Immature natural killer cell (primary cell): ENCODE measurements around the gene STK4. TPM values are rescaled to one million over a fixed set of nuclear protein-coding genes. Genes with fewer than 3 reads are reported as not detected.
"Not testable (repeated sequence)": the region's sequence is repeated elsewhere in the genome, so short reads cannot be mapped to it uniquely, and the experiment has no call there.

Experiments used
- DNase-seq, 3 donors: peaks; one replicate each; pipeline ENCODE4 v3.0.0; 2022; ENCODE audit warnings: mixed read lengths in 1 of 3
- H3K27ac Mint-ChIP-seq, 6 donors: one replicate each; pipeline ENCODE4 v1.8.0; 2020; ENCODE audit warnings: mixed read lengths in 6 of 6, mild to moderate bottlenecking in 5 of 6, inconsistent platforms in 4 of 6, moderate library complexity in 3 of 6
- H3K27me3 Mint-ChIP-seq, 3 donors: one replicate each; pipeline ENCODE4 v1.8.0; 2020 to 2021; ENCODE audit warnings: low read depth in 3 of 3, mild to moderate bottlenecking in 3 of 3, mixed read lengths in 3 of 3, moderate library complexity in 3 of 3, inconsistent platforms in 1 of 3
- H3K36me3 Mint-ChIP-seq, 3 donors: one replicate each; pipeline ENCODE4 v1.8.0; 2020; ENCODE audit warnings: mixed read lengths in 3 of 3, inconsistent platforms in 2 of 3, mild to moderate bottlenecking in 2 of 3
- H3K4me1 Mint-ChIP-seq, 2 donors: one replicate each; pipeline ENCODE4 v1.8.0; 2020; ENCODE audit warnings: inconsistent platforms in 2 of 2, mild to moderate bottlenecking in 2 of 2, mixed read lengths in 2 of 2, moderate library complexity in 1 of 2
- H3K4me3 Mint-ChIP-seq, 5 donors: one replicate each; pipeline ENCODE4 v1.8.0; 2020; ENCODE audit warnings: mild to moderate bottlenecking in 5 of 5, mixed read lengths in 5 of 5, inconsistent platforms in 3 of 5, moderate library complexity in 3 of 5
- H3K9me3 Mint-ChIP-seq, 6 donors: one replicate each; pipeline ENCODE4 v1.8.0; 2020; ENCODE audit warnings: mild to moderate bottlenecking in 6 of 6, mixed read lengths in 6 of 6, inconsistent platforms in 4 of 6, moderate library complexity in 3 of 6
- polyA plus RNA-seq, 3 donors: library from polyadenylated mRNA; unstranded; fragments of 300-500 nt; fragmentation: Illumina TruSeq; gene quantifications; one replicate each; pipeline ENCODE4 v1.2.3, GENCODE V29; 2021

Gene STK4
- polyA plus RNA-seq, 3 donors from 2014 or later = 122 to 256 (median 133) TPM

DNA sequence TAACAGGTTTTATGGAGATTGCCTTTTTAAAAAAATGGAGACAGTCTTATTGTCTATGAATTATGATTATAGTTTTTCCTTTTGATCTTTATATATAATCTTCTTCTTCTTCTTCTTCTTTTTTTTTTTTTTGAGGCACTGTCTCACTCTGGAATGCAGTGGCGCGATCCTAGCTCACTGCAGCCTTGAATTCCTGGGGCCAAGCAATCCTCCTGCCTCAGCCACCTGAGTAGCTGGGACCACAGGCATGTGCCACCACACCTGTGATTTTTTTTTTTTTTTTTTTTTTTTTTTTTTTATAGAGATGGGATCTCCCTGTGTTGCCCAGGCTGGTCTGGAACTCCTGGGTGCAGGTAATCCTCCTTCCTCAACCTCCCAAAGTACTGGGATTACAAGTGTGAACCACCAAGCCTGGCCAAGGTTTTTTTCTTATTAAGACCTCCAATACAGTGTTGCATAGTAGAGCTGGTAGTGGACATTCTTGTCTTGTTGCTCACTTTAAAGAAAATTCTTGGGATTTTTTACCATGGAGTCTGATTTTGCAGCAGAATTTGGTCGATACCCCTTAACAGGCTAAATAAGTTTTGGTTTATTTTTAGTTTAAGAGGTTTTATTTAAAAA, 46.5 kb downstream of the STK4 start:
- Mint-ChIP-seq H3K9me3 (no peaks in the 10 kb centered on the region), H3K36me3 (peaks cover 4 to 18% (median 14%) of the 10 kb centered on the region in 3 donors), H3K27me3 (no peaks in the 10 kb centered on the region), H3K27ac (no peak overlapping the region), H3K4me3 (no peak overlapping the region), H3K4me1 (peaks cover 59 to 81% of the 10 kb centered on the region in 2 donors)
- no peak for DNase-seq

DNA sequence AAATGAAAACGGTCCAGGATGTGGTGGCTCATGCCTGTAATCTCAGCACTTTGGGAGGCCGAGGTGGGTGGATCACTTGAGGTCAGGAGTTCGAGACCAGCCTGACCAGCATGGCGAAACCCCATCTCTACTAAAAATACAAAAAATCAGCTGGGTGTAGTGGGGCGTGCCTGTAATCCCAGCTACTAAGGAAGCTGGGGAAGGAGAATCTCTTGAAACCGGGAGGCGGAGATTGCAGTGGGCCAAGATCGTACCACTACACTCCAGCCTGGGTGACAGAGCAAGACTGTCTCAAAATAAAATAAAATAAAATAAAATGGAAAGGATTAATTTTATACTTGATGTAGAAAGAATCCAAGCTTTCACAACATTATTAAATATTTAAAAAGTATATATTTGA, 47.8 kb downstream of the STK4 start:
- not testable (repeated sequence) for H3K4me3 Mint-ChIP-seq, H3K9me3 Mint-ChIP-seq, DNase-seq, H3K27me3 Mint-ChIP-seq
- H3K4me1 Mint-ChIP-seq = peaks cover 60 to 82% of the 10 kb centered on the region in 2 donors
- peak overlapping the region in 2 of 6 donors; percentile 43 to 49 for H3K27ac Mint-ChIP-seq
- H3K36me3 Mint-ChIP-seq = peaks cover 4 to 17% (median 13%) of the 10 kb centered on the region in 3 donors

DNA sequence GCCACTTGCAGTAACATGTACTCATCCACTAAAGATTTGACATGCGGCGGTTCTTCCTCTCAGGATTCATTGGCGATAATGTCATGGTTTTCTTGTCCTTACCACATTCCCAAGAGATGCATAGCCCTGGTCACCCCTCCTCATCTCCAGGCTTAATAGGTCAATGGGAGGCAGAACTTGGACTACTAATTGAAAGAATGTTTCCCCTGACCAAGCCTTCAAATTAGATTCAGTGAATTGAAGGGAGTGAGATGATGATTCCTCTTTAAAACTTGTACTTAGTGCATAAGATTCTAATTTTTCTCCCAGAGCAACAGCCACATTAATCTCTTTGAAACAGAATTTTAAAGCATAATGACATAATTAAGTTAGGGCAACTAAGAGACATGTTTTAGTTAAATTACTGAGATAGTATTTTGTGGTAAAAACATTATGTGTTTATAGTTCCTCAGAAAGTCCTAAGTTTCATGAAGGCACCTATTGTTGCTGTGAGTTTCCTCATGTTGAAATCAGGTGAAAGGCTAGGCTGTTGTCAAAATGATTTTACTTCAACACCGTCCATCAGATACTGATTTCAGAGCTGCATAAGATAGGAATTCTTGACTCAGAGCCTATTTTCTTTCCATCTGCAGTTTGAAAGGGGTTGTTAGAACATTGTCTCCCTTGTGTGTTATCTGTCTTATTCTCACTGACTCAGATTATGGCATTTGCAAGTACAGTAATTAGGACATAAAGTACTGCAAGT, 48.5 kb downstream of the STK4 start:
- DNase-seq = no peak
- Mint-ChIP-seq H3K27ac (peak overlapping the region; percentile 28 to 79 (median 56)), H3K4me1 (peaks cover 63 to 82% of the 10 kb centered on the region in 2 donors), H3K4me3 (peak overlapping the region in 1 of 5 donors; percentile 23), H3K36me3 (peaks cover 4 to 17% (median 13%) of the 10 kb centered on the region in 3 donors), H3K27me3 (peaks cover 0 to 2% (median 0%) of the 10 kb centered on the region in 3 donors), H3K9me3 (no peaks in the 10 kb centered on the region)

DNA sequence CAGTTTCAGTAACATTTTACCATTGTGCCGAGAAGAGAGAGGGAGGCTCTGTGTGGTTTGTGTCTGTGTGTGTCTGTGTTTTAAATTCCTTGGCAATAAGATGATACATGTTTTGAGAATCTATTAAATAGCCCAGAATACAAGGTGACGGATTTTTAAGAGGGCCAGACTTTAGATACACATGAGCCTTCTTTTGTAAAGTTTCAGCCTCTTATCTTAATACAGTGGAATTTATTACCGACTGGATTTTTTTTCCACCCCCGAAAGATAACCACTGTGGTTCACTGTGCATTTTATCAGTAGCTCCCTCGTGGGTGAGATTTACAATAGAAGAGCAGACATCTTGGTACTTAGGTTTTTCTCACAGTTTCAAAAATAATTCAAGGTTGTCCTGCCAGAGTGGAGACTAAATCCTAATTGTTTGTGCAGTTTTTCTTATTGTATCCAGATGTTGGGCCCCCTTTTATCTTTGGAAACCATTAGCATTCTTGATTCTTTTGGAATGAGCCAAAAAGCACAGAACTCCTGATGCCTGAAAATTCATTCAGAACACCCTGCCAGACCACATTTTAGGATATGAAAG, 49.9 kb downstream of the STK4 start:
- Mint-ChIP-seq H3K9me3 (no peaks in the 10 kb centered on the region), H3K36me3 (peaks cover 4 to 19% (median 16%) of the 10 kb centered on the region in 3 donors)

DNA sequence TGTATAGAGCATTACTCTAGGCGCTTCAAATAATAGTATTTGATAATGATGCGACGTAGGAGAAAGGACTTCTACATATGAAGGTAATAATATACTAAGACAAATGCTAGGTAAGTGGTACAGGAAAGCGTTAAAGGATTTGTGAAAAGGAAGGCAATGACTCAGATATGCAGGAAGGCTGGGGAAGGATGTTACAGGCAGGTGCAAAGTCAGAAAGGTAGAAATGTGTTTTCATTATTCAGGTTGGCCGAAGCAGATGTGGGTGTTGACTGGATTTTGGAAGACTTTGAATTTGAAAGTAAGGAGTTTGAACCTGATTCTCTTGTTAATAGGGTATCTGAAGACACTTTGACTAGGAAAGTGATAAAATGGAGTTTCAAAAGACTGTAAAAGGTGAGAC, 51.0 kb downstream of the STK4 start:
- peak overlapping the region in 5 of 6 donors; percentile 10 to 86 (median 37) for H3K27ac Mint-ChIP-seq
- no peaks in the 10 kb centered on the region for H3K9me3 Mint-ChIP-seq
- peaks cover 4 to 24% (median 19%) of the 10 kb centered on the region in 3 donors for H3K36me3 Mint-ChIP-seq
- no peak overlapping the region for H3K4me3 Mint-ChIP-seq
- DNase-seq = no peak
- H3K27me3 Mint-ChIP-seq = peaks cover 0 to 2% (median 0%) of the 10 kb centered on the region in 3 donors
- peaks cover 66 to 86% of the 10 kb centered on the region in 2 donors for H3K4me1 Mint-ChIP-seq

More for the DNA sequence above, 49.9 kb downstream of the STK4 start:
- H3K27me3 Mint-ChIP-seq = peaks cover 0 to 2% (median 0%) of the 10 kb centered on the region in 3 donors
- H3K4me3 Mint-ChIP-seq = no peak overlapping the region
- H3K4me1 Mint-ChIP-seq = peaks cover 66 to 85% of the 10 kb centered on the region in 2 donors
- peak overlapping the region; percentile 39 to 79 (median 66) for H3K27ac Mint-ChIP-seq
- no peak for DNase-seq

DNA sequence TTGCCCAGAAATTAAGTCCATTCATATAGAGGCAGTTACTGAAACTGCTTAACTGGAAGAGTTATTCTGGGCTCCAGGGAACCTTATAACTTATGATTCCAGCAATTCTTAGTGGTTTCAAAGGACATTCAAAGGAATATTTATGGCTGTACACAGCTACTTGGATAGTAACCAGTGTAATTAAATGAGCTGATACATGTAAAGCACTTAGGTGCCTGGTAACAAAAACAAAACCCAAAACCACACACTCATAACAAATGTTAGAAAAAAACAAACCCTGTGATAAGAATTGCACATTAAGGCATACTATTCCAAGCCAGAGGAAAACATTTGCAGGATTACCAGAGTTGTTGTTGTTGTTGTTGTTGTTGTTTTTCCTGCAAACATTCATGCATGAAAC, 51.5 kb downstream of the STK4 start:
- peaks cover 67 to 90% of the 10 kb centered on the region in 2 donors for H3K4me1 Mint-ChIP-seq

DNA sequence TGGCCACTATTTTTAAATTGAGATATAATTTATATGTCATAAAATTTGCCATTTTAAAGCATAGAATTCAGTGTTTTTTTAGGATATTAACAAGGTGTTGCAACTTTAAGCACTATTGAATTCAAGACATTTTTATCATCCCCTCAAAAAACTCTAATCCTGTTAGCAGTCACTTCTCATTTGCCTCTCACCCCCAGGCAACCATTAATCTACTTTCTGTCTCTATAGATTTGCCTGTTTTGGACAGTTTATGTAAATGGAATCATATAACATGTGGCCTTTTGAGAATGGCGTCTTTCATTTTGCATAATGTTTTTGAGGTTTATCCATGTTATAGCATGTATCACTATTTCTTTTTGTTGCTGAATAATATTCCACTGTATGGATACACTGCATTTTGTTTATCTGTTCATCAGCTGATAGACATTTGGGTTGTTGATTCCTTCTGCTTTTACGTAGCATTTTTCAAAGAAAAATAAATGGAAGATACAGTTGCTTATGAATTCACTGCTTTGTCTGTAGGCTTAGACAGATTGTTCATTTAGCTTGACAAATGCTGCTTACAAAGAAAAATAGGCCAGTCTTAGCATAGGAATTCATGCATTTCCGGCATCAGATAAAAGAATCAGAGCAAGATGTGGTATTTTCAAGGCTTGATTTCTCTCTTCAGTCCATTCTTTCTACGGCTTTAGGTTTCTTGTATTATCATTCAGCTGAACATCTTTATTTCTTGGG, 52.9 kb downstream of the STK4 start:
- peaks cover 4 to 32% (median 19%) of the 10 kb centered on the region in 3 donors for H3K36me3 Mint-ChIP-seq
- peaks cover 67 to 92% of the 10 kb centered on the region in 2 donors for H3K4me1 Mint-ChIP-seq
- no peaks in the 10 kb centered on the region for H3K9me3 Mint-ChIP-seq
- H3K27ac Mint-ChIP-seq = peak overlapping the region; percentile 12 to 71 (median 54)
- peaks cover 0 to 2% (median 0%) of the 10 kb centered on the region in 3 donors for H3K27me3 Mint-ChIP-seq
- no peak for DNase-seq
- H3K4me3 Mint-ChIP-seq = no peak overlapping the region

More for the DNA sequence above, 51.5 kb downstream of the STK4 start:
- Mint-ChIP-seq H3K4me3 (no peak overlapping the region), H3K27ac (peak overlapping the region in 4 of 6 donors; percentile 62 to 81 (median 75)), H3K27me3 (peaks cover 0 to 2% (median 0%) of the 10 kb centered on the region in 3 donors), H3K36me3 (peaks cover 4 to 24% (median 19%) of the 10 kb centered on the region in 3 donors), H3K9me3 (no peaks in the 10 kb centered on the region)
- no peak for DNase-seq

DNA sequence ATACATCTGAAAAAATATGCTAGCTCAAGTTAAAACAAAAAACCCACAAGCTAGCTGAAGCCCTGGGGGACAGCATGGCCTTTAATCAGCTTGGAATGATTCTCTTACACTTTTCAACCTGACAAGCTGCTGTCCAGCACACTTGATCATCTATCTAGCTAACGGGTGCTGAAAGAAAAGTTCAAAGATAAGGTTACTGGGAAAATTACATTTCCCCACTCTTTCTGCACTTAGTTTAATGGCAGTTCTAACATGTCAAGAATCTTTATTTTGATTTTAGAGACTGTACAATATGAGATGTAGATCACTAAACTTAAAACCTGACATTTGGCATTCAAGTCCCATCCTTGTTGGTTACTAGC, 53.4 kb downstream of the STK4 start:
- H3K4me1 Mint-ChIP-seq = peaks cover 67 to 95% of the 10 kb centered on the region in 2 donors

DNA sequence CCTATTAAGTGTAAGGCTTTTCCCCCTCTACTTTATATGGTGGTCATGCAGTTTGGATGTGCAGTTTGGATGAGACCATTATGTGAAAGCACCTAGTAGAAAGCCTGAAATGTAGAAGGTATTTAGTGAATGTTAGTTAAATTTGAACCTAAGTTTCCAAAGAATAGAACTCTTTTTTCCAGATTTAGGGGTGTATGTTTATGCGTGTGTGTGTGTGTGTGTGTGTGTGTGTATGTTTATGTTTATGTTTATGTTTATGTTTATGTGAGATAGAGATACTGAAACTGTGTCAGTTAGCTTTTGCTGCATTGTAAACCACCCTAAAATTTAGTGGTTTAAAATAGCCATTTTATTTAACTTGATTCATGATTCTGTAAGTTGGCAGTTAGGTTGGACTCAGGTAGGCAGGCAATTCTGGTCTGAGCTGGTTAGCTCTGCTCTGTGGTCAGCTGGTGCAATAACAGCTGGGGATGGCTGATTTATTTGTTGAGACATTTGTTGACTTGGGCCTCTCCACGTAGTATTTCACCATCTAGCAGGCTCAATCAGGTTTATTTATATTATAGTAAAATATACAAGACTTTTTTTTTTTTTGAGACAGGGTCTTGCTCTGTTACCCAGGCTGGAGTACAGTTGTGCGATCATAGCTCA, 54.0 kb downstream of the STK4 start:
- Mint-ChIP-seq H3K27me3 (peaks cover 0 to 2% (median 0%) of the 10 kb centered on the region in 3 donors), H3K27ac (peak overlapping the region; percentile 19 to 84 (median 64)), H3K4me3 (no peak overlapping the region), H3K4me1 (peaks cover 65 to 95% of the 10 kb centered on the region in 2 donors), H3K36me3 (peaks cover 7 to 42% (median 25%) of the 10 kb centered on the region in 3 donors), H3K9me3 (no peaks in the 10 kb centered on the region)
- no peak for DNase-seq

More for the DNA sequence above, 53.4 kb downstream of the STK4 start:
- H3K27me3 Mint-ChIP-seq = peaks cover 0 to 2% (median 0%) of the 10 kb centered on the region in 3 donors
- H3K4me3 Mint-ChIP-seq = no peak overlapping the region
- H3K9me3 Mint-ChIP-seq = no peaks in the 10 kb centered on the region
- peaks cover 4 to 36% (median 19%) of the 10 kb centered on the region in 3 donors for H3K36me3 Mint-ChIP-seq
- no peak for DNase-seq
- peak overlapping the region in 5 of 6 donors; percentile 36 to 80 (median 56) for H3K27ac Mint-ChIP-seq

DNA sequence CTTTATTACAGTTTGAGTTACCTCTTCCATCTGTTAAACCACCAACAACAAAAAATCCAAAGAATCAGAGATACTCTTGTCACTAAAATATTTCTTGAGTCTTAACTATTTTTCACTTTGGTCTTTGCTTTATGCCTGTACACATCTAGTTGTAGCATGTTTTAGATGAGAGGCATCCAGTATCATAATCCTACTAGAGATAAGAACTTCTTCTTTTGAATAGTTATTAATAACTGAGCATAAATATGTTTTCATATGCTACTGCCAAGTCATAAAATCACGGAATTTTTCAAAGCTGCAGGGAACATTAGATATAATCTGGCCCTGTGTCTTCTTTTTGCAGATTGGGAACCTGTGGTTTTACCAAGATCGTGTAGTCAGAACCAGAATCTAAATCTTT, 55.3 kb downstream of the STK4 start:
- no peaks in the 10 kb centered on the region for H3K9me3 Mint-ChIP-seq
- peaks cover 18 to 45% (median 36%) of the 10 kb centered on the region in 3 donors for H3K36me3 Mint-ChIP-seq
- H3K27ac Mint-ChIP-seq = peak overlapping the region in 4 of 6 donors; percentile 3 to 78 (median 33)
- H3K4me1 Mint-ChIP-seq = peaks cover 59 to 95% of the 10 kb centered on the region in 2 donors
- DNase-seq = no peak
- no peak overlapping the region for H3K4me3 Mint-ChIP-seq
- H3K27me3 Mint-ChIP-seq = peaks cover 0 to 2% (median 0%) of the 10 kb centered on the region in 3 donors

DNA sequence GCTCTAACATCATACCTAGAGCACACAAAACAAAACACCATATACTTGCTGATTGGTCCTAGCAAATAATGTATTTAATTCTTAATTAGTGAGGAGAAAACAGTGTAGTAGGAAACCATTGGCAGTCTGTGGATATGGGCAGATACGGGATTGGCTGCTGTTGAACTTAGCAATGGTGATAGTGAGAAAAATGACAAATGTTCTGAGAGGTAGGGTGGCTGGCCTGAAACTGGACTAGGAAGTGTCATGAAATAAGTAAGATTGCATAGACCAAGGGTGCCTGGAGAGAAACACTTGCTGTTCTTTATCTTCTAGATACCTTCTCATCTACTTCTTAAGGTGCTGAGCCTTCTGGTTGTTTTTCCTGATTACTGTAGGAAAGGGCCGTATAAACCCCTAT, 56.8 kb downstream of the STK4 start:
- not testable (repeated sequence) for H3K27me3 Mint-ChIP-seq, H3K4me3 Mint-ChIP-seq, H3K9me3 Mint-ChIP-seq, DNase-seq
- H3K27ac Mint-ChIP-seq = peak overlapping the region; percentile 10 to 72 (median 44)
- H3K4me1 Mint-ChIP-seq = peaks cover 55 to 89% of the 10 kb centered on the region in 2 donors
- H3K36me3 Mint-ChIP-seq = peaks cover 19 to 49% (median 34%) of the 10 kb centered on the region in 3 donors

DNA sequence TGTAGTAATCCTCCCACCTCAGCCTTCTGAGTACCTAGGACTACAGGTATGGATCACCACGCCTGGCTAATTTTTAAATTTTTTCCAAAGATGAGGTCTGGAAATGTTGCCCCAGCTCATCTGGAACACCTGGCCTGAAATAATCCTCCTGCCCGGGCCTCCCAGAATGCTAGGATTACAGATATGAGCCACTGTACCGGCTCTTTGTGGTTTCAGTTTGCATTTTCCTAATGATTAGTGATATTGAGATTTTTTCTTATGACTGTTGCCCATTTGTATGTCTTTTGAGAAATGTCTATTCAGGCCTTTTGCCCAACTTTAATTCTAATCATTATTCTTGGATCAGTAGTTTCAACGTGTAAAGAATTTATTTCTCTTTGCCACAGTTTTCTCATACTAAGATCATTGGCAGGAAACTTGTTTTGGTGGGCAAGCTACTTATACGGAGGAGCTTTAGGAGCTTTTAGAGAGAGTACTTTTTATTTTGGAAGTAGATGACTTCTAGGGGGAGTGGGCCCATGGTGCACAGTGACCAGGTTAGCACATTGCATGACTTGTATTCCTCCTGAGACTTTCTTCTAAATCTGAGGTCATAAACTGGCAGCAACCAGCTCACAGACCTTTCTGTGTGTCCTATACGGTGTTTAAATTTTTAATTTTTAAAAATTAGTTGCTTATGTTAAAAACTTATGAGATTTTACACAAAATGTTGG, 62.3 kb downstream of the STK4 start:
- H3K36me3 Mint-ChIP-seq = peaks cover 30 to 50% (median 36%) of the 10 kb centered on the region in 3 donors
- peak overlapping the region in 1 of 5 donors; percentile 47 for H3K4me3 Mint-ChIP-seq
- peaks cover 0 to 1% (median 0%) of the 10 kb centered on the region in 3 donors for H3K27me3 Mint-ChIP-seq
- peaks cover 49 to 84% of the 10 kb centered on the region in 2 donors for H3K4me1 Mint-ChIP-seq
- peak overlapping the region in 5 of 6 donors; percentile 40 to 83 (median 60) for H3K27ac Mint-ChIP-seq
- H3K9me3 Mint-ChIP-seq = no peaks in the 10 kb centered on the region
- no peak for DNase-seq
